ELR (cell line): Measurements from ENCODE around the gene ACSF3.

Source experiments
- DNase-seq: peaks from one replicate; pipeline ENCODE4 v3.0.0-alpha.2; 2015; ENCODE audit warnings: low read depth

ACSF3 gene

GRCh38 chr16:89145406-89146161 is 51.9 kb downstream of the ACSF3 start:
- DNase-seq: no peak

GRCh38 chr16:89146211-89147005 is 52.8 kb downstream of the ACSF3 start:
- DNase-seq: no peak

- DNase-seq: no peak
Measured at GRCh38 chr16:89147085-89147817, 53.6 kb downstream of the ACSF3 start.

- no peak for DNase-seq
Measured at GRCh38 chr16:89149386-89149785, 55.7 kb downstream of the ACSF3 start.

GRCh38 chr16:89150090-89150835 is 56.6 kb downstream of the ACSF3 start:
- DNase-seq: no peak

GRCh38 chr16:89150981-89151380 is 57.3 kb downstream of the ACSF3 start:
- DNase-seq: no peak

- no peak for DNase-seq
Measured at GRCh38 chr16:89152831-89153700, 59.4 kb downstream of the ACSF3 start.

- DNase-seq: no peak
Measured at GRCh38 chr16:89153848-89154271, 60.2 kb downstream of the ACSF3 start.

GRCh38 chr16:89154390-89155183 is 60.9 kb downstream of the ACSF3 start:
- no peak for DNase-seq

GRCh38 chr16:89155184-89155679 is 61.6 kb downstream of the ACSF3 start:
- peak; percentile 73 for DNase-seq

GRCh38 chr16:89155851-89156739 is 62.4 kb downstream of the ACSF3 start:
- peak; percentile 17 for DNase-seq

GRCh38 chr16:89156740-89157645 is 63.3 kb downstream of the ACSF3 start:
- DNase-seq: no peak

GRCh38 chr16:89157778-89158177 is 64.1 kb downstream of the ACSF3 start:
- DNase-seq: no peak

- no peak for DNase-seq
Measured at GRCh38 chr16:89159066-89159849, 65.6 kb downstream of the ACSF3 start.

GRCh38 chr16:89159850-89160354 is 66.2 kb downstream of the ACSF3 start:
- DNase-seq: no peak

GRCh38 chr16:89160977-89161701 is 67.5 kb downstream of the ACSF3 start:
- DNase-seq: no peak
